IMR-90 (cell line): ENCODE measurements around the gene INSYN2A. TPM values are rescaled to one million over a fixed set of nuclear protein-coding genes. Genes with fewer than 3 reads are reported as not detected.

Source experiments
- ATAC-seq: fragments of 200-7000 bp; cut with Tn5 transposase; 2 replicates; pipeline ENCODE4 v1.9.1; 2020; ENCODE audit warnings: low read depth, mild to moderate bottlenecking, moderate library complexity
- BruUV-seq: library from RNA; stranded (reverse); fragments of 400-500 nt; replicated peaks from 2 replicates; lab custom pipeline; 2021; lab: Mats Ljungman, UMichigan
- CTCF ChIA-PET: fragments of 300-600 bp; formaldehyde crosslinking; extraction: SDS; loops from one replicate; lab custom pipeline; 2021; ENCODE audit warnings: antibody characterized with exemption; lab: Yijun Ruan, JAX
- POLR2A ChIA-PET: fragments of 300-600 bp; sonication (Branson Sonifier 250); formaldehyde crosslinking; loops from one replicate; lab custom pipeline; 2022; ENCODE audit warnings: antibody characterized with exemption; ENCODE audit not compliant: unreplicated experiment; lab: Charles Lee
- DNase-seq: peaks from one replicate; pipeline ENCODE4 v3.0.0; 2013
- H2AFZ ChIP-seq: replicated peaks from 2 replicates; pipeline ENCODE3; 2013; ENCODE audit warnings: low read length, mild to moderate bottlenecking; ENCODE audit not compliant: poor library complexity
- H2AK5ac ChIP-seq: 2 replicates; pipeline ENCODE4 v1.6.1; 2013; ENCODE audit warnings: low read depth, low read length, inconsistent platforms
- H2AK9ac ChIP-seq: replicated peaks from 2 replicates; pipeline ENCODE3; 2013; ENCODE audit warnings: mild to moderate bottlenecking, low read depth, low read length, moderate library complexity; ENCODE audit not compliant: poor library complexity
- H2BK120ac ChIP-seq: 2 replicates; pipeline ENCODE4 v1.6.1; 2013; ENCODE audit warnings: low read depth, low read length, inconsistent platforms
- H2BK15ac ChIP-seq: 3 replicates; pipeline ENCODE4 v1.6.1; 2013; ENCODE audit warnings: low read depth, low read length, inconsistent platforms
- H2BK20ac ChIP-seq: 2 replicates; pipeline ENCODE4 v1.6.1; 2013; ENCODE audit warnings: low read depth, mild to moderate bottlenecking, inconsistent platforms, low read length, moderate library complexity
- H2BK5ac ChIP-seq: 2 replicates; pipeline ENCODE4 v1.6.1; 2013; ENCODE audit warnings: mild to moderate bottlenecking, low read depth, low read length, inconsistent platforms; ENCODE audit not compliant: poor library complexity, severe bottlenecking
- H3K14ac ChIP-seq: replicated peaks from 2 replicates; pipeline ENCODE4 v1.6.1; 2013; ENCODE audit warnings: low read depth, low read length, inconsistent platforms
- H3K18ac ChIP-seq: 2 replicates; pipeline ENCODE4 v1.6.1; 2013; ENCODE audit warnings: low read depth, low read length, control low read depth
- H3K23ac ChIP-seq: 2 replicates; pipeline ENCODE4 v1.6.1; 2013; ENCODE audit warnings: low read depth, low read length, inconsistent platforms
- H3K27ac ChIP-seq: 2 replicates; pipeline ENCODE4 v1.5.1; 2013; ENCODE audit warnings: mild to moderate bottlenecking, control low read depth, low read length; ENCODE audit not compliant: insufficient read depth
- H3K27me3 ChIP-seq: 2 replicates; pipeline ENCODE4 v1.6.1; 2013; ENCODE audit warnings: low read length; ENCODE audit not compliant: control insufficient read depth, insufficient read depth
- H3K36me3 ChIP-seq: 2 replicates; pipeline ENCODE4 v1.6.1; 2013; ENCODE audit warnings: low read length, mixed read lengths; ENCODE audit not compliant: control insufficient read depth, insufficient read depth
- H3K4ac ChIP-seq: 2 replicates; pipeline ENCODE4 v1.6.1; 2013; ENCODE audit warnings: low read depth, low read length, inconsistent platforms
- H3K4me1 ChIP-seq: 2 replicates; pipeline ENCODE4 v1.6.1; 2013; ENCODE audit warnings: low read length, mixed read lengths; ENCODE audit not compliant: control insufficient read depth, insufficient read depth
- H3K4me2 ChIP-seq: 2 replicates; pipeline ENCODE4 v1.6.1; 2013; ENCODE audit warnings: low read depth, mild to moderate bottlenecking, control low read depth, low read length, moderate library complexity
- H3K4me3 ChIP-seq: 2 replicates; pipeline ENCODE4 v1.5.1; 2013; ENCODE audit warnings: low read depth, mild to moderate bottlenecking, control low read depth, low read length, moderate library complexity; ENCODE audit not compliant: insufficient read depth
- H3K56ac ChIP-seq: 2 replicates; pipeline ENCODE4 v1.6.1; 2013; ENCODE audit warnings: low read length, inconsistent platforms; ENCODE audit not compliant: insufficient read depth; ENCODE audit errors: extremely low read depth
- H3K79me1 ChIP-seq, 2 experiments: 2 replicates each; pipeline ENCODE4 v1.6.1; 2013; ENCODE audit warnings: low read length in 2 of 2, inconsistent platforms in 1 of 2, low read depth in 1 of 2
- H3K9ac ChIP-seq: 2 replicates; pipeline ENCODE4 v1.6.1; 2013; ENCODE audit warnings: low read depth, low read length, control low read depth
- H3K9me1 ChIP-seq: 2 replicates; pipeline ENCODE4 v1.6.1; 2013; ENCODE audit warnings: low read length, inconsistent platforms; ENCODE audit not compliant: insufficient read depth
- H3K9me3 ChIP-seq: 2 replicates; pipeline ENCODE4 v1.6.1; 2013; ENCODE audit warnings: low read length; ENCODE audit not compliant: control insufficient read depth, insufficient read depth
- H4K20me1 ChIP-seq: 2 replicates; pipeline ENCODE4 v1.6.1; 2013; ENCODE audit warnings: low read length, inconsistent platforms; ENCODE audit not compliant: insufficient read depth
- H4K5ac ChIP-seq: 2 replicates; pipeline ENCODE4 v1.6.1; 2013; ENCODE audit warnings: mild to moderate bottlenecking, low read depth, low read length, control low read depth
- H4K8ac ChIP-seq, 2 experiments: 2 replicates each; pipeline ENCODE4 v1.6.1; 2013; ENCODE audit warnings: low read depth in 2 of 2, low read length in 2 of 2, control low read depth in 1 of 2, inconsistent platforms in 1 of 2
- H4K91ac ChIP-seq: 2 replicates; pipeline ENCODE4 v1.6.1; 2013; ENCODE audit warnings: low read depth, low read length, inconsistent platforms; ENCODE audit not compliant: insufficient read depth
- BHLHE40 ChIP-seq: fragments of 150-350 bp; IDR thresholded peaks from 2 replicates; pipeline ENCODE4 v1.6.1; 2016; ENCODE audit warnings: mild to moderate bottlenecking, low read depth, low read length
- CTCF ChIP-seq: conservative IDR thresholded peaks from 2 replicates; pipeline ENCODE4 v1.5.1; 2012; ENCODE audit warnings: mild to moderate bottlenecking, low read depth, low read length, improper control_type of control experiment
- RAD21 ChIP-seq: IDR thresholded peaks from 2 replicates; pipeline ENCODE4 v1.6.1; 2012; ENCODE audit warnings: low read length, improper control_type of control experiment
- WGBS, 2 experiments: methylation state at CpG; one replicate each; pipeline versions ENCODE4 v1.1.5 to v1.1.7; 2013; ENCODE audit warnings: missing lambda C conversion rate in 2 of 2; ENCODE audit not compliant: insufficient read length in 1 of 2; ENCODE audit errors: extremely low coverage in 2 of 2; 5-methylcytosine and 5-hydroxymethylcytosine counted together
- dilution Hi-C: fragments of 300-500 bp; cut with HindIII; formaldehyde crosslinking; loops from one replicate; pipeline ENCODE4 v1.14.3; 2018; ENCODE audit warnings: low sequenced_read_pairs; ENCODE audit not compliant: unreplicated experiment
- in situ Hi-C: fragments of 300-500 bp; cut with MboI; formaldehyde crosslinking; loops from 3 replicates; pipeline ENCODE4 v1.14.3; 2019; ENCODE audit warnings: low sequenced_read_pairs, inconsistent platforms, mixed read lengths
- intact Hi-C: fragments of 100-400 bp; cut with micrococcal nuclease; formaldehyde crosslinking; loops from 2 replicates; pipeline ENCODE4 v1.10.0; 2022
- polyA plus RNA-seq, 3 experiments: library from polyadenylated mRNA; depleted of rRNA; stranded (reverse); fragments of >200 nt; gene quantifications; 2 replicates each; pipeline ENCODE4 v1.2.3, GENCODE V29; 2012; ENCODE audit warnings: low replicate concordance in 1 of 3
- total RNA-seq: library from RNA; depleted of rRNA; stranded (reverse); fragments of >200 nt; gene quantifications from 2 replicates; pipeline ENCODE4 v1.2.3, GENCODE V29; 2012

Gene INSYN2A
- total and polyA plus RNA-seq, 2 of the 4 experiments (the other 2 are of a cell fraction): 0.10 to 0.18 TPM

- no peak overlapping the region for H3K9ac ChIP-seq
- H3K23ac ChIP-seq: no peak overlapping the region
- H4K8ac ChIP-seq: no peak overlapping the region
- no peak overlapping the region for H2BK5ac ChIP-seq
- DNase-seq: no peak
- H3K27ac ChIP-seq: no peak overlapping the region
- no peak for ATAC-seq
- peaks cover 7% of the 10 kb centered on the region for H3K9me1 ChIP-seq
- H3K4me1 ChIP-seq: peaks cover 6% of the 10 kb centered on the region; the same call in 1 of the 2 replicates
- 100% methylated on average over 1 of the region's 5 CpGs; no CpG with 5 or more reads in 1 of the 2 experiments for WGBS, 2 experiments
- intact Hi-C loops (loop anchor here (5.0 to 10.0 kb wide), 2 partner anchors 226 to 654 kb away; no protein-coding TSS in a partner anchor), in situ Hi-C loops (no loop called here), dilution Hi-C loops (no loop called here)
- no peak overlapping the region for H4K5ac ChIP-seq
- no peak overlapping the region for H3K4ac ChIP-seq
- H2AK5ac ChIP-seq: no peak overlapping the region
- no peak overlapping the region for H2BK120ac ChIP-seq
- peaks cover 6% of the 10 kb centered on the region for H3K36me3 ChIP-seq
- H2AFZ ChIP-seq: no peak overlapping the region
- H3K18ac ChIP-seq: no peak overlapping the region
- no TSS peak for BruUV-seq
- no peak overlapping the region for H2BK20ac ChIP-seq
- no peak overlapping the region for H3K56ac ChIP-seq
- H4K91ac ChIP-seq: no peak overlapping the region
- no peaks in the 10 kb centered on the region for H3K9me3 ChIP-seq
- no peak overlapping the region for H3K4me3 ChIP-seq
- H2BK15ac ChIP-seq: no peak overlapping the region
- ChIA-PET POLR2A (no interaction called here), CTCF (interaction anchor here (1.0 to 1.6 kb wide), 3 partner anchors 9 to 30 kb away, joined by 4 to 12 read pairs (median 4); no protein-coding TSS in a partner anchor)
- H4K20me1 ChIP-seq: peaks cover 42% of the 10 kb centered on the region
- TF ChIP-seq RAD21 (no peak), BHLHE40 (no peak), CTCF (0 out of 2 replicates have a peak, but pooled peaks have one; percentile 8)
- no peak overlapping the region for H3K14ac ChIP-seq
- H2AK9ac ChIP-seq: no peak overlapping the region
- no peak overlapping the region for H3K4me2 ChIP-seq
- peaks cover 0 to 22% of the 10 kb centered on the region in 2 experiments; a peak in 2 of 4 replicates for H3K79me1 ChIP-seq
- no peaks in the 10 kb centered on the region; the same call in 1 of the 2 replicates for H3K27me3 ChIP-seq
Observed at GRCh38 chr10:127198307-127198706, 1.9 kb upstream of the INSYN2A start.
